IMR-90 (cell line): Measurements from ENCODE around the gene GEMIN8. TPM values are rescaled to one million over a fixed set of nuclear protein-coding genes. Genes with fewer than 3 reads are reported as not detected.

Experiments used
- ATAC-seq: fragments of 200-7000 bp; cut with Tn5 transposase; 2 replicates; pipeline ENCODE4 v1.9.1; 2020; ENCODE audit warnings: low read depth, mild to moderate bottlenecking, moderate library complexity
- BruUV-seq: library from RNA; stranded (reverse); fragments of 400-500 nt; replicated peaks from 2 replicates; lab custom pipeline; 2021; lab: Mats Ljungman, UMichigan
- CTCF ChIA-PET: fragments of 300-600 bp; formaldehyde crosslinking; extraction: SDS; loops from one replicate; lab custom pipeline; 2021; ENCODE audit warnings: antibody characterized with exemption; lab: Yijun Ruan, JAX
- POLR2A ChIA-PET: fragments of 300-600 bp; sonication (Branson Sonifier 250); formaldehyde crosslinking; loops from one replicate; lab custom pipeline; 2022; ENCODE audit warnings: antibody characterized with exemption; ENCODE audit not compliant: unreplicated experiment; lab: Charles Lee
- DNase-seq: peaks from one replicate; pipeline ENCODE4 v3.0.0; 2013
- H2AFZ ChIP-seq: replicated peaks from 2 replicates; pipeline ENCODE3; 2013; ENCODE audit warnings: low read length, mild to moderate bottlenecking; ENCODE audit not compliant: poor library complexity
- H2AK5ac ChIP-seq: 2 replicates; pipeline ENCODE4 v1.6.1; 2013; ENCODE audit warnings: low read depth, low read length, inconsistent platforms
- H2AK9ac ChIP-seq: replicated peaks from 2 replicates; pipeline ENCODE3; 2013; ENCODE audit warnings: mild to moderate bottlenecking, low read depth, low read length, moderate library complexity; ENCODE audit not compliant: poor library complexity
- H2BK120ac ChIP-seq: 2 replicates; pipeline ENCODE4 v1.6.1; 2013; ENCODE audit warnings: low read depth, low read length, inconsistent platforms
- H2BK15ac ChIP-seq: 3 replicates; pipeline ENCODE4 v1.6.1; 2013; ENCODE audit warnings: low read depth, low read length, inconsistent platforms
- H2BK20ac ChIP-seq: 2 replicates; pipeline ENCODE4 v1.6.1; 2013; ENCODE audit warnings: low read depth, mild to moderate bottlenecking, inconsistent platforms, low read length, moderate library complexity
- H2BK5ac ChIP-seq: 2 replicates; pipeline ENCODE4 v1.6.1; 2013; ENCODE audit warnings: mild to moderate bottlenecking, low read depth, low read length, inconsistent platforms; ENCODE audit not compliant: poor library complexity, severe bottlenecking
- H3K14ac ChIP-seq: replicated peaks from 2 replicates; pipeline ENCODE4 v1.6.1; 2013; ENCODE audit warnings: low read depth, low read length, inconsistent platforms
- H3K18ac ChIP-seq: 2 replicates; pipeline ENCODE4 v1.6.1; 2013; ENCODE audit warnings: low read depth, low read length, control low read depth
- H3K23ac ChIP-seq: 2 replicates; pipeline ENCODE4 v1.6.1; 2013; ENCODE audit warnings: low read depth, low read length, inconsistent platforms
- H3K27ac ChIP-seq: 2 replicates; pipeline ENCODE4 v1.5.1; 2013; ENCODE audit warnings: mild to moderate bottlenecking, control low read depth, low read length; ENCODE audit not compliant: insufficient read depth
- H3K27me3 ChIP-seq: 2 replicates; pipeline ENCODE4 v1.6.1; 2013; ENCODE audit warnings: low read length; ENCODE audit not compliant: control insufficient read depth, insufficient read depth
- H3K36me3 ChIP-seq: 2 replicates; pipeline ENCODE4 v1.6.1; 2013; ENCODE audit warnings: low read length, mixed read lengths; ENCODE audit not compliant: control insufficient read depth, insufficient read depth
- H3K4ac ChIP-seq: 2 replicates; pipeline ENCODE4 v1.6.1; 2013; ENCODE audit warnings: low read depth, low read length, inconsistent platforms
- H3K4me1 ChIP-seq: 2 replicates; pipeline ENCODE4 v1.6.1; 2013; ENCODE audit warnings: low read length, mixed read lengths; ENCODE audit not compliant: control insufficient read depth, insufficient read depth
- H3K4me2 ChIP-seq: 2 replicates; pipeline ENCODE4 v1.6.1; 2013; ENCODE audit warnings: low read depth, mild to moderate bottlenecking, control low read depth, low read length, moderate library complexity
- H3K4me3 ChIP-seq: 2 replicates; pipeline ENCODE4 v1.5.1; 2013; ENCODE audit warnings: low read depth, mild to moderate bottlenecking, control low read depth, low read length, moderate library complexity; ENCODE audit not compliant: insufficient read depth
- H3K56ac ChIP-seq: 2 replicates; pipeline ENCODE4 v1.6.1; 2013; ENCODE audit warnings: low read length, inconsistent platforms; ENCODE audit not compliant: insufficient read depth; ENCODE audit errors: extremely low read depth
- H3K79me1 ChIP-seq, 2 experiments: 2 replicates each; pipeline ENCODE4 v1.6.1; 2013; ENCODE audit warnings: low read length in 2 of 2, inconsistent platforms in 1 of 2, low read depth in 1 of 2
- H3K9ac ChIP-seq: 2 replicates; pipeline ENCODE4 v1.6.1; 2013; ENCODE audit warnings: low read depth, low read length, control low read depth
- H3K9me1 ChIP-seq: 2 replicates; pipeline ENCODE4 v1.6.1; 2013; ENCODE audit warnings: low read length, inconsistent platforms; ENCODE audit not compliant: insufficient read depth
- H3K9me3 ChIP-seq: 2 replicates; pipeline ENCODE4 v1.6.1; 2013; ENCODE audit warnings: low read length; ENCODE audit not compliant: control insufficient read depth, insufficient read depth
- H4K20me1 ChIP-seq: 2 replicates; pipeline ENCODE4 v1.6.1; 2013; ENCODE audit warnings: low read length, inconsistent platforms; ENCODE audit not compliant: insufficient read depth
- H4K5ac ChIP-seq: 2 replicates; pipeline ENCODE4 v1.6.1; 2013; ENCODE audit warnings: mild to moderate bottlenecking, low read depth, low read length, control low read depth
- H4K8ac ChIP-seq, 2 experiments: 2 replicates each; pipeline ENCODE4 v1.6.1; 2013; ENCODE audit warnings: low read depth in 2 of 2, low read length in 2 of 2, control low read depth in 1 of 2, inconsistent platforms in 1 of 2
- H4K91ac ChIP-seq: 2 replicates; pipeline ENCODE4 v1.6.1; 2013; ENCODE audit warnings: low read depth, low read length, inconsistent platforms; ENCODE audit not compliant: insufficient read depth
- CEBPB ChIP-seq: IDR thresholded peaks from 2 replicates; pipeline ENCODE4 v1.6.1; 2012; ENCODE audit warnings: low read depth, low read length, improper control_type of control experiment
- CHD1 ChIP-seq: IDR thresholded peaks from 2 replicates; pipeline ENCODE4 v1.6.1; 2012; ENCODE audit warnings: low read depth, low read length, improper control_type of control experiment
- ELK1 ChIP-seq: fragments of 150-350 bp; IDR thresholded peaks from 2 replicates; pipeline ENCODE4 v1.6.1; 2016; ENCODE audit warnings: low read depth, mild to moderate bottlenecking, low read length, moderate library complexity, borderline replicate concordance
- MAFK ChIP-seq: IDR thresholded peaks from 2 replicates; pipeline ENCODE4 v1.6.1; 2012; ENCODE audit warnings: low read depth, low read length, improper control_type of control experiment
- NFE2L2 ChIP-seq: fragments of 150-350 bp; IDR thresholded peaks from 2 replicates; pipeline ENCODE4 v1.6.1; 2016; ENCODE audit warnings: low read depth, mild to moderate bottlenecking, low read length
- WGBS, 2 experiments: methylation state at CpG; one replicate each; pipeline versions ENCODE4 v1.1.5 to v1.1.7; 2013; ENCODE audit warnings: missing lambda C conversion rate in 2 of 2; ENCODE audit not compliant: insufficient read length in 1 of 2; ENCODE audit errors: extremely low coverage in 2 of 2; 5-methylcytosine and 5-hydroxymethylcytosine counted together
- dilution Hi-C: fragments of 300-500 bp; cut with HindIII; formaldehyde crosslinking; loops from one replicate; pipeline ENCODE4 v1.14.3; 2018; ENCODE audit warnings: low sequenced_read_pairs; ENCODE audit not compliant: unreplicated experiment
- in situ Hi-C: fragments of 300-500 bp; cut with MboI; formaldehyde crosslinking; loops from 3 replicates; pipeline ENCODE4 v1.14.3; 2019; ENCODE audit warnings: low sequenced_read_pairs, inconsistent platforms, mixed read lengths
- intact Hi-C: fragments of 100-400 bp; cut with micrococcal nuclease; formaldehyde crosslinking; loops from 2 replicates; pipeline ENCODE4 v1.10.0; 2022
- polyA plus RNA-seq, 3 experiments: library from polyadenylated mRNA; depleted of rRNA; stranded (reverse); fragments of >200 nt; gene quantifications; 2 replicates each; pipeline ENCODE4 v1.2.3, GENCODE V29; 2012; ENCODE audit warnings: low replicate concordance in 1 of 3
- total RNA-seq: library from RNA; depleted of rRNA; stranded (reverse); fragments of >200 nt; gene quantifications from 2 replicates; pipeline ENCODE4 v1.2.3, GENCODE V29; 2012

The GEMIN8 gene
- total and polyA plus RNA-seq, 2 of the 4 experiments (the other 2 are of a cell fraction): 12.0 to 24.1 TPM

GRCh38 chrX:14065800-14066199 is 36.1 kb upstream of the GEMIN8 start:
- intact Hi-C loops: no loop called here
- H3K4me2 ChIP-seq: no peak overlapping the region
- CTCF ChIA-PET: no interaction called here
- H3K4me1 ChIP-seq: no peaks in the 10 kb centered on the region
- no peaks in the 10 kb centered on the region for H3K9me3 ChIP-seq
- no peak overlapping the region for H2BK20ac ChIP-seq
- no peak overlapping the region for H4K91ac ChIP-seq
- H3K18ac ChIP-seq: no peak overlapping the region
- no TSS peak for BruUV-seq
- H3K36me3 ChIP-seq: no peaks in the 10 kb centered on the region
- no peak for DNase-seq
- H3K56ac ChIP-seq: no peak overlapping the region
- dilution Hi-C loops: no loop called here
- H3K27ac ChIP-seq: no peak overlapping the region
- no peak overlapping the region for H3K14ac ChIP-seq
- H3K79me1 ChIP-seq: no peaks in the 10 kb centered on the region
- H4K20me1 ChIP-seq: no peaks in the 10 kb centered on the region
- WGBS, 2 experiments: 76% methylated on average over 4 of the region's 21 CpGs; no CpG with 5 or more reads in 1 of the 2 experiments
- no peak overlapping the region for H3K9ac ChIP-seq
- no peak overlapping the region for H2BK15ac ChIP-seq
- no peak for ATAC-seq
- H4K8ac ChIP-seq: no peak overlapping the region
- in situ Hi-C loops: no loop called here
- TF ChIP-seq CEBPB (no peak), NFE2L2 (no peak), MAFK (no peak), CHD1 (no peak), ELK1 (no peak)
- no peaks in the 10 kb centered on the region; the same call in none of the 2 replicates for H3K27me3 ChIP-seq
- no peaks in the 10 kb centered on the region for H3K9me1 ChIP-seq
- no peak overlapping the region for H2BK120ac ChIP-seq
- no peak overlapping the region for H2AK9ac ChIP-seq
- no peak overlapping the region for H4K5ac ChIP-seq
- H2BK5ac ChIP-seq: no peak overlapping the region
- no peak overlapping the region for H2AK5ac ChIP-seq
- no peak overlapping the region for H2AFZ ChIP-seq
- POLR2A ChIA-PET: no interaction called here
- no peak overlapping the region for H3K4me3 ChIP-seq
- H3K23ac ChIP-seq: no peak overlapping the region
- no peak overlapping the region for H3K4ac ChIP-seq
